HG03025 (cell line): ENCODE measurements around the gene FGF12.

ENCODE experiments used
- ATAC-seq: cut with Tn5 transposase; IDR thresholded peaks from one replicate; pipeline ENCODE4 v1.9.1; 2021; ENCODE audit warnings: mild to moderate bottlenecking, moderate library complexity; ENCODE audit not compliant: unreplicated experiment, low FRiP score

The FGF12 gene

GRCh38 chr3:192367616-192368015 lies 359.7 kb downstream of the FGF12 start:
- ATAC-seq = no peak

DNA sequence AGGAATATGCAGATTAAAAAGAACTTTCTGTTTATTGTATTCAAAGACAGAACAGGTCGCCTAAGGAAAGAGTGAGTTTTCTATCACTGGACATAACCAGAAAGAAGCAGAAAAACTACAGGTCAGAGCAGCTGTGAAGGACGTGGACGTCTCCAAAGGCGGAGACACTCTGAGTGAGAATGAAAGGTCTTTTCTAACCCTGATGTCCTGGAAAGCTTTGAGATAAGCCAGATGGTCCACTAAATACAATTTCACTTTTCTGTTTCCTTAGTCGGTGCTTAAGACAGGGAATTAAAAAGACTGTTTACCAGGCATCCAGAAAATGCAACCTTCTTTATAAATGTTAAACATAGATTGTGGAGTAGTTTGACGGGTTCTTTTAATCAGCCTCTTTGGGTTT lies 360.4 kb downstream of the FGF12 start:
- no peak for ATAC-seq

GRCh38 chr3:192365571-192365970 lies 361.8 kb downstream of the FGF12 start:
- ATAC-seq = no peak

DNA sequence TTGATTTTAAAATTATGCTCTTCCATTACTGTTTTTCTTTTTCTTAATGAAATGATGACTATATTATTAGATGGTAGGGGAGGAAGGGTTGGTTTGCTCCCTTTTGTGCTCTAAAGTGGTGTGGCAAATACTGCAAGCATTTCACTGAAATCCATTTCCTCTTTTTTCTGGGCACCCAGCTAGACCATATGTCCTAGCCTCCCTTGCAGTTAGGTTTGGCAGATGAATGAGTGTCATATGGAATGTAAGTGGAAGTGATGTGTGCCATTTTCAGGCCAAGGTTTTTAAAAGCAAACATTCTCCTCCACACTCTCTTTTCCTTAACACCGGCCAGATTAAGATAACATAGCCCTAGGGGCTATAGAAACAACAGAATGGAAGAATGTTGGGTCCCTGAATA lies 363.0 kb downstream of the FGF12 start:
- no peak for ATAC-seq

GRCh38 chr3:192354687-192355086 lies 372.7 kb downstream of the FGF12 start:
- no peak for ATAC-seq

- ATAC-seq = no peak
These were observed 375.2 kb downstream of the FGF12 start for GRCh38 chr3:192352142-192352541.

- no peak for ATAC-seq
These were observed 375.9 kb downstream of the FGF12 start for GRCh38 chr3:192351441-192351840.

DNA sequence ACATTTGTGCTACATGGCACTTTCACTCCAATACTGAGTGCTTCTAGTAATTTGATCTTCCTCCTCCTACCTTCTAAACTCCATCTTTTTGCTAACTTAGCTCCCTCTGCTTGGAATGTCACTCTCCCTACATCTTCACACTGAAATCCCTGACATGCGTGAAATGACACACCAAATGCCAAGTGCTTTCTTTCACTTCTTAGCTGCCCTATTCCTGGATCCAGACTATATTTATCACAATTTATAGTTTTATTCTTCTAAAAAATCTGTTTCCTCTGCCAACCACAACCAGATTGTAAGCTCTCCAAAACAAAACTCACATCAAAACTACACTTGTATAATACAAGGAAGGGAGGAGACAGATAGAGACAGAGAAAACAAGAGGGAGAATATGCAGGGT lies 387.3 kb downstream of the FGF12 start:
- ATAC-seq = no peak

- ATAC-seq = no peak
These were observed 388.1 kb downstream of the FGF12 start for GRCh38 chr3:192339214-192339613.

DNA sequence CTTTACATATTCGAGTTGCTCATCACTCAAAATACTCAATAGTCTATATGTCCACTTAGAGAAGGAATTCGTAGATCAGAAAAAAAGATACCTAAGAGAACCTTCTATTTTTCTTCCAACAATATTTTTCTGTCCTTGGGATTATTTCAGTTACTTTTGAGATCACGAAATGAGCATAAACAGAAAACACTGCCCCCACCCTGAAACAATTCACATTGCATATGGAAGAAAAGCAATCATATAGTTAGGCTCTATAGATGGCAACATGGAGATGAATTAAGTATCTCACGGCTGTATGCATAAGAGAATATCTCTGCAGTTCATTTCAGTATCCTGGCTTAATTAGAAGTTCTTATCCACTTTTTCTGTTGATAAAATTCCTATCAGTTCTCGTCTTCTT lies 391.1 kb downstream of the FGF12 start:
- no peak for ATAC-seq

GRCh38 chr3:192332386-192333291 lies 394.7 kb downstream of the FGF12 start:
- no peak for ATAC-seq

DNA sequence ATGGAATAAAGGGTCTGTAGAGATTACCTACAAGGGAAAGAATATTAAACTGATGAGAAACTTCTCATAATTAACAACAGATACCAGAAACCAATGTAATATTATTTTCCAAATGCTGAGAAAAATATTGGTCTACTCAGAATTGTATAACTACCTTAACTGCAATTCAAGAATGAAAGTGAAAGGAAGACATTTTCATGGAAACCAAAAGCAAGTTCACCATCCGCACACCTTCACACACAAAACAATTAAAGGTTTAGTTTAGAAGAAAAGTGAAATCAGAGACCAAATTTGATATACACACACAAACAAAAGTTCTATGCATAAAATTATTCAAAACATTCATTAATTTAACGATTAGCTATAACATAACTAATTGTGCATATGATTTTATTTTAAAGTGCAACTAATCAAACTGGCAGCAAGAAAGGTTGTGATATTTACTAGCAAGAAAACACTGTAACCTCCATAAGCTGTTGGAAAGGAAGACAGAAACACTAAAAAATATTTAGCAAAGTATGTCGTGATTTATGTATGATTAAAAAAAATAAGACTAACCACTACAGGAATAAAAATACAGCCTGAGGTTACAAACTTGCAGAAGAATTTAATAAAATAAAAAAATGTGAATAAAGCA lies 395.5 kb downstream of the FGF12 start:
- no peak for ATAC-seq

- no peak for ATAC-seq
These were observed 400.7 kb downstream of the FGF12 start for GRCh38 chr3:192326656-192327055.

GRCh38 chr3:192317564-192317963 lies 409.8 kb downstream of the FGF12 start:
- ATAC-seq = no peak

DNA sequence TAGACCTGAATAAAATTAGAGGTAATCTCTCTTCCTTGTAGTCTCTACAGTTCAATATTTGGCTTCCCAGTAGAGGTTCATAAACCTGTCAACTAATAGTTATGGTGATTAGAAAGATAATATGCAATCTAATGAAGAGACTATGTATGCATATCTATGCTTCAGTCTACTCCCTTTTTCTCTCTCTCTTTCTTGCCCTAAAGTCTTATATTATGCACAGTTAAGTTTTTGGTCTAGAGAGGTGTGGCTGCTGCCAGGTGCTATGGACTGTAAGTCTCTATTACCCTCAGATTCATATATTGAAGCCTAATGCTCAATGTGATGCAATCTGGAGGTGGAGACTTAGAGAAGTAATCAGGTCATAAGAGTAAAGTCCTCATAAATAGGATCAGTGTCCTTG lies 413.7 kb downstream of the FGF12 start:
- no peak for ATAC-seq

GRCh38 chr3:192307631-192308030 lies 419.7 kb downstream of the FGF12 start:
- ATAC-seq = no peak

GRCh38 chr3:192303235-192303634 lies 424.1 kb downstream of the FGF12 start:
- ATAC-seq = no peak

DNA sequence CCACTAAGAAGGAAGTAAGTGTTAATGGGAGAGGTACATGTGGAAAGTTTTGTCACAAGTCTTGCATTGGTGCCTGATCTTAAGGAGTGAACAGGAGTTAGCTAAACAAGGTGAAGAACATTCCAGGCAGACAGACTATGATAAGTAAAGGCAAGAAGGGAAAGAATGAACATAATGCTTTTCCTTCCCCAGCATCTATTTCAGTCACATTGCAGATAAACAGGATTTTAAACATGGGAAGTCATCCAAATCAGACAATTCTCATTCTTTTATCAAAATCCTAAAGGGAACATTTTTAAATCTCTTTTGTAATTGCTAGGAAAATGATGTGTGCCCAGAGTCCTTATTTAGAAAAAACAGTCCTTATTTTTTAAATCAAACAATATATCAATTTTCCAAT lies 424.6 kb downstream of the FGF12 start:
- ATAC-seq = no peak

- no peak for ATAC-seq
These were observed 427.4 kb downstream of the FGF12 start for GRCh38 chr3:192299921-192300320.

DNA sequence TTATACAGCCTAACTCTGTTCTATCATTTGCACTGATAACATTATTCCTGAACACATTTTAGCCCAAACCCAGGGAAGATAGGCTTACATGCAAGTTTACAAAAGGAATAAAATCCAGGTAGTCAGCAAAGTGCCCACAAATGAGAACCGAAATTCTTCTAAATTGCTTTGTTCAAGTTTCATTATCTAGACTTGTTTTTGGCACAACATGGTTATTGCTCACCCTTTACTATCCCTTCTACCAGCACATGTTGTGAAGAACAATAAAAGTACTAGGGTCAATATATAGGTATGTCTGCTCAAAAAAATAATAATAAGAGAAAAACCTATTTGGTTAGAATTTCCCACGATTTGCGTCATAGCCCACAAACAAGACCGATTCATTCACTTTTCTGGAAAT lies 430.5 kb downstream of the FGF12 start:
- ATAC-seq = no peak

- ATAC-seq = no peak
These were observed 442.8 kb downstream of the FGF12 start for GRCh38 chr3:192284443-192285072.
